Neural cell (in vitro differentiated cells): ENCODE results near the gene F2R. TPM values are rescaled to one million over a fixed set of nuclear protein-coding genes. Genes with fewer than 3 reads are reported as not detected.

Source experiments
- H2AFZ ChIP-seq: fragments of 200-600, 300-800 bp; sonication (generic), shearing (Covaris generic); 2 replicates; pipeline ENCODE4 v1.6.0; 2014; ENCODE audit warnings: low read depth, mild to moderate bottlenecking, antibody characterized with exemption, low read length, moderate library complexity
- H3F3A ChIP-seq: fragments of 200-600 bp; shearing (Covaris generic); 2 replicates; pipeline ENCODE4 v1.6.1; 2016; ENCODE audit warnings: mild to moderate bottlenecking, moderate library complexity, mixed read lengths, antibody characterized with exemption, low read length; ENCODE audit not compliant: insufficient read depth, poor library complexity, severe bottlenecking
- H3K27ac ChIP-seq: fragments of 200-600, 300-800 bp; sonication (generic), shearing (Covaris generic); 2 replicates; pipeline ENCODE4 v1.5.1; 2014; ENCODE audit warnings: mild to moderate bottlenecking, low read length, moderate library complexity
- H3K27me3 ChIP-seq: fragments of 300-800, 200-600 bp; sonication (generic), shearing (Covaris generic); 2 replicates; pipeline ENCODE4 v1.6.0; 2014; ENCODE audit warnings: mild to moderate bottlenecking, low read depth, low read length, moderate library complexity; ENCODE audit not compliant: insufficient read depth
- H3K36me3 ChIP-seq: fragments of 300-800, 200-600 bp; sonication (generic), shearing (Covaris generic); 2 replicates; pipeline ENCODE4 v1.5.1; 2014; ENCODE audit warnings: mild to moderate bottlenecking, antibody characterized with exemption, low read length, moderate library complexity; ENCODE audit not compliant: insufficient read depth
- H3K4me2 ChIP-seq: fragments of 300-800, 200-600 bp; sonication (generic), shearing (Covaris generic); 2 replicates; pipeline ENCODE4 v1.6.0; 2014; ENCODE audit warnings: mild to moderate bottlenecking, low read length
- H3K4me3 ChIP-seq: fragments of 300-800, 200-600 bp; sonication (generic), shearing (Covaris generic); 2 replicates; pipeline ENCODE4 v1.5.1; 2014; ENCODE audit warnings: mild to moderate bottlenecking, low read length, moderate library complexity
- H3K79me2 ChIP-seq: fragments of 200-600 bp; shearing (Covaris generic); replicated peaks from 2 replicates; pipeline ENCODE4 v1.6.0; 2014; ENCODE audit warnings: mild to moderate bottlenecking, low read length, moderate library complexity; ENCODE audit not compliant: insufficient read depth
- H3K9ac ChIP-seq: fragments of 300-800, 200-600 bp; sonication (generic), shearing (Covaris generic); 2 replicates; pipeline ENCODE4 v1.6.1; 2016; ENCODE audit warnings: mild to moderate bottlenecking, low read length, mixed read lengths
- H3K9me2 ChIP-seq: fragments of 200-600 bp; shearing (Covaris generic); 2 replicates; pipeline ENCODE4 v1.6.1; 2016; ENCODE audit warnings: mild to moderate bottlenecking, low read length, mixed read lengths; ENCODE audit not compliant: insufficient read depth
- H3K9me3 ChIP-seq: fragments of 200-600, 300-800 bp; sonication (generic), shearing (Covaris generic); 2 replicates; pipeline ENCODE4 v1.6.1; 2016; ENCODE audit warnings: mild to moderate bottlenecking, mixed run types, low read length, moderate library complexity, mixed read lengths
- H4K20me1 ChIP-seq: fragments of 200-600 bp; shearing (Covaris generic); 2 replicates; pipeline ENCODE4 v1.6.1; 2016; ENCODE audit warnings: mild to moderate bottlenecking, mixed run types; ENCODE audit not compliant: insufficient read depth
- EP300 ChIP-seq: fragments of 450-650 bp; conservative IDR thresholded peaks from 2 replicates; pipeline ENCODE4 v1.6.1; 2014; ENCODE audit warnings: antibody characterized with exemption, mild to moderate bottlenecking, moderate library complexity; ENCODE audit not compliant: poor library complexity, severe bottlenecking
- EZH2 ChIP-seq: fragments of 200-600, 300-800 bp; shearing (Covaris generic), sonication (generic); IDR thresholded peaks from 2 replicates; pipeline ENCODE4 v1.6.1; 2014; ENCODE audit warnings: antibody characterized with exemption, low read length, borderline replicate concordance, mild to moderate bottlenecking; ENCODE audit not compliant: insufficient read depth, poor library complexity, severe bottlenecking
- MXI1 ChIP-seq: fragments of 450-650 bp; conservative IDR thresholded peaks from 2 replicates; pipeline ENCODE4 v1.6.1; 2014; ENCODE audit warnings: antibody characterized with exemption, mild to moderate bottlenecking; ENCODE audit not compliant: poor library complexity, severe bottlenecking
- POLR2AphosphoS5 ChIP-seq: IDR thresholded peaks from 2 replicates; pipeline ENCODE4 v1.6.1; 2012
- RAD21 ChIP-seq: fragments of 450-650 bp; conservative IDR thresholded peaks from 2 replicates; pipeline ENCODE4 v1.6.1; 2014; ENCODE audit warnings: antibody characterized with exemption, mild to moderate bottlenecking, moderate library complexity
- REST ChIP-seq: IDR thresholded peaks from 2 replicates; pipeline ENCODE4 v1.6.1; 2012; ENCODE audit warnings: borderline replicate concordance
- SMC3 ChIP-seq: fragments of 450-650 bp; conservative IDR thresholded peaks from 2 replicates; pipeline ENCODE4 v1.6.1; 2014; ENCODE audit warnings: antibody characterized with exemption, mild to moderate bottlenecking, moderate library complexity; ENCODE audit not compliant: poor library complexity
- TAF1 ChIP-seq: IDR thresholded peaks from 2 replicates; pipeline ENCODE4 v1.6.1; 2012; ENCODE audit warnings: low read depth
- polyA plus RNA-seq: library from polyadenylated mRNA; depleted of rRNA; stranded (reverse); fragments of >200 nt; gene quantifications from 2 replicates; pipeline ENCODE4 v1.2.3, GENCODE V29; 2014
- TF ChIP-seq, protein P1 (sequence below): fragments of 450-650 bp; IDR thresholded peaks from 2 replicates; pipeline ENCODE4 v1.5.1; 2014; ENCODE audit warnings: antibody characterized with exemption, mild to moderate bottlenecking, moderate library complexity; ENCODE audit not compliant: poor library complexity, severe bottlenecking

F2R gene
- polyA plus RNA-seq, 1 donor from 2014 or later, result 35.9 TPM

DNA sequence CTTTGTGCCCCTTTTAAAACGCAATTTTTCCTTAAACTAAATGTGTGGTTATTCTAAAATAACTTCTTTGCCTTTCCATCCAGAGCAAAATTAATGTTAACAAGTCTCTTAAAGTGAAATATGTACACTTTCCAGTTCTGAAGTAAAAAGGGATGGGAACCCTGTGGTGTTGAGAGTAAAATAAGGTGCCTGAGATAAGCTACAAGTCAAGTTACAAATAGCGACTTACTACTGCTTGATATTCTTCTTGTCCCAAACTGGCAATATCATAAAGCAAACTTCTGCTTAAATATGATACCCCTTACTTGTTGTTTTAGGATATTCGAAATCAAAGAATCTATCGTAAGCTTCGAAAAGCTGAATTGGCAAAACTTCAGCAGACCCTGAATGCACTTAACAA is 18.3 kb upstream of the F2R start:
- Histone ChIP-seq H3K9me3 (no peaks in the 10 kb centered on the region), H3K4me3 (no peak overlapping the region), H3K4me2 (no peak overlapping the region), H2AFZ (no peak overlapping the region), H3K9me2 (no peaks in the 10 kb centered on the region), H4K20me1 (no peaks in the 10 kb centered on the region), H3K27ac (no peak overlapping the region), H3F3A (no peaks in the 10 kb centered on the region), H3K79me2 (no peaks in the 10 kb centered on the region), H3K27me3 (no peaks in the 10 kb centered on the region), H3K9ac (no peak overlapping the region), H3K36me3 (no peaks in the 10 kb centered on the region)
- TF ChIP-seq EP300, result no peak
- no peak for TF ChIP-seq POLR2AphosphoS5
- TF ChIP-seq TAF1, result no peak
- no peak for TF ChIP-seq MXI1
- TF ChIP-seq EZH2, result no peak
- no peak for TF ChIP-seq RAD21
- TF ChIP-seq REST, result no peak
- TF ChIP-seq, protein P1, sequence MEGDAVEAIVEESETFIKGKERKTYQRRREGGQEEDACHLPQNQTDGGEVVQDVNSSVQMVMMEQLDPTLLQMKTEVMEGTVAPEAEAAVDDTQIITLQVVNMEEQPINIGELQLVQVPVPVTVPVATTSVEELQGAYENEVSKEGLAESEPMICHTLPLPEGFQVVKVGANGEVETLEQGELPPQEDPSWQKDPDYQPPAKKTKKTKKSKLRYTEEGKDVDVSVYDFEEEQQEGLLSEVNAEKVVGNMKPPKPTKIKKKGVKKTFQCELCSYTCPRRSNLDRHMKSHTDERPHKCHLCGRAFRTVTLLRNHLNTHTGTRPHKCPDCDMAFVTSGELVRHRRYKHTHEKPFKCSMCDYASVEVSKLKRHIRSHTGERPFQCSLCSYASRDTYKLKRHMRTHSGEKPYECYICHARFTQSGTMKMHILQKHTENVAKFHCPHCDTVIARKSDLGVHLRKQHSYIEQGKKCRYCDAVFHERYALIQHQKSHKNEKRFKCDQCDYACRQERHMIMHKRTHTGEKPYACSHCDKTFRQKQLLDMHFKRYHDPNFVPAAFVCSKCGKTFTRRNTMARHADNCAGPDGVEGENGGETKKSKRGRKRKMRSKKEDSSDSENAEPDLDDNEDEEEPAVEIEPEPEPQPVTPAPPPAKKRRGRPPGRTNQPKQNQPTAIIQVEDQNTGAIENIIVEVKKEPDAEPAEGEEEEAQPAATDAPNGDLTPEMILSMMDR, result no peak
- no peak for TF ChIP-seq SMC3

GRCh38 chr5:76700571-76700970 is 15.4 kb upstream of the F2R start:
- H3K36me3 ChIP-seq, result no peaks in the 10 kb centered on the region
- H3K4me3 ChIP-seq, result no peak overlapping the region
- H4K20me1 ChIP-seq, result no peaks in the 10 kb centered on the region
- no peaks in the 10 kb centered on the region for H3K27me3 ChIP-seq
- no peaks in the 10 kb centered on the region for H3F3A ChIP-seq
- no peak overlapping the region for H3K27ac ChIP-seq
- no peaks in the 10 kb centered on the region for H3K9me3 ChIP-seq
- TF ChIP-seq MXI1, result no peak
- no peak for TF ChIP-seq RAD21
- TF ChIP-seq TAF1, result no peak
- TF ChIP-seq, protein P1, result no peak
- no peak for TF ChIP-seq REST
- no peak for TF ChIP-seq SMC3
- no peak for TF ChIP-seq POLR2AphosphoS5
- TF ChIP-seq EP300, result no peak
- no peak for TF ChIP-seq EZH2
- H3K4me2 ChIP-seq, result no peak overlapping the region
- no peak overlapping the region for H3K9ac ChIP-seq
- H3K9me2 ChIP-seq, result no peaks in the 10 kb centered on the region
- no peaks in the 10 kb centered on the region for H3K79me2 ChIP-seq
- no peak overlapping the region for H2AFZ ChIP-seq
